Activated gamma-delta T cell (primary cell): Measurements from ENCODE around the gene AK2.

Experiments
- DNase-seq: peaks from one replicate; lab custom pipeline; 2025; lab: John Stamatoyannopoulos, UW

Gene AK2

DNA sequence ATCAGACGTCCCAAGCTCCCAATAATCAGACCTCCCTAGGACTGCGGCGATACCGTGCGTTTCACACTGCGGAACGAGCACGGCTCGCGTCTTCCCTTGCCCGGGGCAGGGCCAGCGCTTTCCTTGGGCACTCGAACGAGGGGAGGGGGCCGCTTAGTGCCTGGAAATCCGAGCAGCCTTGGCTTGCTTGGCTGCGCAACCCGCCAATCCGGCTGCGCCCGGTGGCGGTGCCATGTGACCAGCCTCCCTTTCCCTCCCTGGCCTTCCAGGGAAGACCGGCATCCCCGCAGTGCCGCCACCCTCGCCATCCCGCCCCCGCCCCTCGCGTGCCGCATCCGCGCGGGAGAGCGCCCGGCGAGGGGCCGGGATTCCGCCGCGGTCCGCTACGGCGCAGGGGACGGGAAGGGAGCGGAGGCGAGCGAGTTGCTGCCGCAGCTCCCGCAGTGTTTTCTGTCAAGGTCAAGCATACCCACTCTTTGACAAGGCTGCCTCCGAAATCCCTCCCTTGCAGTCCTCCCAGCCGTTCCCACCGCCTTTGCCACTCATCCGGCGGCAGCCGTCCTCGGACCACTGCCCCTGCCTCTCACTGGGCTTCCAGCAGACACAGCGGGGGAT, 63.8 kb downstream of the AK2 start:
- DNase-seq, result no peak

DNA sequence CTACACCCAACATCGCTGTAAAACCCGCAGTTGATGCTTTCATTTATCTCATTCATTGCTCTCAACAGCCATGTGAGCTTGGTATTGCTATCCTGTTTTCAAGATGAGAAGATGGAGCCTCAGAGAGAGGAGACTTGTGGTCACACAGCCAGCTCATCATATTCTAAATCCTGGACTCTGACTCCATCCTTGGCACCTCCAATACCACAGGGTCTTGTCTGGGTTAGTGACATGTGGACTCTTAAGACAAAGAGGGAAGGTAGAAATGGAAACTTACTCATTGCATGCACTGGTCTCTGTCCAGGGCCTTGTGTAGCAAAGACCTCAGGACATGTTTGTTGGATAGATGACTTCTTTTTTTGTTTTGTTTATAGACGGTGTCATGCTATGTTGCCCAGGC, 65.1 kb downstream of the AK2 start:
- no peak for DNase-seq

DNA sequence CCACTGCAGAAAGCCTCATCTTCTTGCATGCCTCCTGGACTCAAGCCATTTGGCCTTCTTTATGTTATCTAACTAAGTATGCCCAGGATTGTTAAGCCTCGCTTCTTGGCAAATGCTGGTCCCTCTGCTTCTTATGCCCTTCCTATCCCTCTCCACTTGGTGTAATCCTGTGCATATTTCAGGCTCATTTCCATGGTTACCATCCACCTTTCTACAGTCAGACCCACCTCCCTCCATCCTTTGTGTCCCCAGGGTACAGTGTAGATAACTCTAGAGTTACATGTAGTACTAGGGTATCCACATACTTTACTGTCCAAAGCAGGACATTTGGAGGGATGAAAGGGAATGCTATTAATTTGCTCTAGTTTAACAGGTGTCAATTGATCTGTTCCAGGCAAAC, 65.5 kb downstream of the AK2 start:
- no peak for DNase-seq

DNA sequence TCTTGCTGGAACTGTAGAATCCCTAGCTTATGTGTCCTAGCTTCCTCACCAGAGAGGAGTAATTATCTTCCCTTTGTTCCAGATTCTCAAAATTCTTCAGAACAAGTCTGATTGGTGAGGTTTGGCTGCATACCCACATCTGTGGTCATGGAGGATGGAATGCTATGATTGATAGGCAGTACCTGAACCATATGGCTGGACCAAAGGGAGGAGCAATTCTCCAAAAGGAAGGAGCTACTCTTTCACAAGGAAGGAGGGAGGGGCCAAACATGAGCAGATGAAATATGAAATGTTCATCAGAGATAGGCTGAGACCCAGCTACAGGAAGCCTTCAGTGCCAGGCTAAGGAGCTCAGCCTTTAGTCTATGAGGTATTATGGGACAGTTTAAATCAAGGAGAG, 67.1 kb downstream of the AK2 start:
- no peak for DNase-seq

DNA sequence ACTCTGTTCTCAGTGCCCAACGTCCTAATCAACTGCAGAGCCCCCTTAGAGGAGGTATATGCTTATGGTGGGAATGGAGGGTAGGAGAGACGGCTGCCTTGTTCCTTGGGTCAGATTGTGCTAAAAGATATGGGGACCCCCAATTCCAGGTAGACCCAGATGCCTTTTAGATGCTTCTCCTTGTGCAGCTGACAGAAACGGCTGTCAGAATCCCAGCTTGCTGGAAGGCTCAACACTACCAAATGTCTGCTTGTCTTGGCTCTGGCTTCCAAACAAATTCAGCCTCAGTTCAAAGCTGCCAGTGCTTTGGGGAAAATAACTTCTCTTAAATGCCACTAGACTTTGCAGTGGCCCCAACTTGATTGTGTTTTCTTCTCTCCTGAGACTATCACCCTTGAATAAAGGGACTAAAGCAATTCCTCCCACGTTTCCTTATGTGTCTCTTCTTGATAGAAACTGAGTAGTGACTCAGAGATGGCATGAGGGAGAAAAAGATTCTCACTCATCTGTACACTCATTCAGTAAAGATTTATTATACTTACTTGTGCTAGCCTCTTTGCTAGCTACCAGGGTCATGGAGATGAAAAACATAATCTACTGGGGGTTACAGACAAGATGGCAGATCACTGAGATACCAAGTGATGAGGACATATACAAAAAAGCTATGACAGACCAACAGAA, 68.7 kb downstream of the AK2 start:
- no peak for DNase-seq

DNA sequence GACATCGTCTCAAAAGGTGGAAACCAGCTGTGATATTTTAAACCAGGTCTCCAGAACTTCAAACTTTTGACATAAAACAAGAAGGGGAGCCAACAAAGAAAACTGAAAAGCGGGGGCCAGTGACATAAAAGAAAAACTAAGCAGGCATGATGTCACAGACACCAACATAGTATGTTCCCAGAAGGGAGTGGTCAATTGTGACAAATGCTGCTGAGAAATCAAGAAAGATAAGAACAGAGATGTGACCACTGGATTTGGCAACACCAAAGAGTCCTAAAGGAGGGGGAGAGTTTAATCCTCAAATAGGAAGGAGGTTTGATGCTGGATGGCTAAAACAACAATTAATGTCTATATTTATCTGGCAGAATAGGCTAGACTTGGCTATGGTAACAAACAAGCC, 69.8 kb downstream of the AK2 start:
- DNase-seq, result no peak

DNA sequence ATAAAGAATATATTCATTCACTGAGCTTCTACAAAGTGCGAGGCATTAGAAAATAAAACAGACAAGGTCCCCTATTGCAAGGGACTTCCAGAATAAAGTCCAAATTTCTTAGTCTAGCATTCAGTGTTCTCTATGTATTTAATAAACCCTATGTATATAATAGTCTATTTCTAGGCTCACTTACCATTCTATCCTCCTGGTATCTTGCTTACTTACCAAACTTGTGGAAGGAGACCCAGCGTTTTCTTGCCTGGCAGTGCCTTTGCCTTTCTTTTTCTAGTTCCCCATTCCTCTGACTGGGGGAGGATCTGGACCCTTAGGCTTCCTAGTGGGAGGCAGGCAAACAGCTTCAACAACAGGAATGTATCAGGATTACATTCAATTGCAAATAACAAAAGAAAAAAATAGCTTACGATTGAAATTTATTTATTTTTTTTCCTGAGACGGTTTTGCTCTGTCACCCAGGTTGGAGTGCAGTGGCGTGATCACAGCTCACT, 71.4 kb downstream of the AK2 start:
- no peak for DNase-seq

DNA sequence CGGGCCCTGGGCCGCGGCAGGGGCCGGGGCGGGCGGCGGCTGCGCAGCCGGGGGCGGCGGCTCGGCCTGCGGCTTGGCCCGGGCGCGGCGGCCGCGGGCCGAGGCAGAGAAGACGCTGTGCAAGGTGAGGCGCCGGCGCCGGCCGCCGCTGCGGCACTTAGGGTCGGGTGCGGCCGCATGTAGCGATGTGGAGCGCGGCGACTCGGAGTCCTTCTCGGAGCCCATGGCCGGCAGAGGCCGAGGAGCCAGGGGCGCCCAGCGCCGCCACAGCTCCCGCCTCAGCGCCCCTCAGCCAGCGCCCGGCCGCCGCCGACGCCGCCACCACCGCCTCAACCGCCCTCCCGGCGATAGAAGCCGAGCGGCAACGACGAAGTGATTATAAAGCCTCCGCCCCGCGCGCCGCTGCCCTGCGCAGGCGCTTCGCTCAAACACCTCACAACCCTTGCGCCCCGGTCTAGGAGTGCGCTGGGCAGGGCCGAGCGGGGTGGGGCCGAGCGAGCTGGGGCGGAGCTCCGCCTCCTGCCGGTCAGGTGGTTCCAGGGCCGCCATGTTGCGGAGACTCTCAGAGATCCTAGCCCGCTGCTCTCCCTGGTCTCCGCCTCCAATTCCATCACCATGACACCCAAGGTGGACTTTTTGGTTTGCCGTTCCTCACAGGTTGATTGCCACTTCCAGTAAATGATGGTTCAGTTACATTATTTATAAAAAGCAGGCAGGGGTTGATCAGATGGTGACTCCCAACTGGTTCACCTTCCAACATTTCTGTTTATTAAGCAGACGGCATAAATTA, 72.0 kb downstream of the AK2 start, which contains the start of gene RNF19B:
Gene RNF19B (minus strand): TSS at position 349 of the 790 bp plus-strand sequence. CDS start 124 bp downstream, at position 225.
- peak; percentile 91 for DNase-seq

DNA sequence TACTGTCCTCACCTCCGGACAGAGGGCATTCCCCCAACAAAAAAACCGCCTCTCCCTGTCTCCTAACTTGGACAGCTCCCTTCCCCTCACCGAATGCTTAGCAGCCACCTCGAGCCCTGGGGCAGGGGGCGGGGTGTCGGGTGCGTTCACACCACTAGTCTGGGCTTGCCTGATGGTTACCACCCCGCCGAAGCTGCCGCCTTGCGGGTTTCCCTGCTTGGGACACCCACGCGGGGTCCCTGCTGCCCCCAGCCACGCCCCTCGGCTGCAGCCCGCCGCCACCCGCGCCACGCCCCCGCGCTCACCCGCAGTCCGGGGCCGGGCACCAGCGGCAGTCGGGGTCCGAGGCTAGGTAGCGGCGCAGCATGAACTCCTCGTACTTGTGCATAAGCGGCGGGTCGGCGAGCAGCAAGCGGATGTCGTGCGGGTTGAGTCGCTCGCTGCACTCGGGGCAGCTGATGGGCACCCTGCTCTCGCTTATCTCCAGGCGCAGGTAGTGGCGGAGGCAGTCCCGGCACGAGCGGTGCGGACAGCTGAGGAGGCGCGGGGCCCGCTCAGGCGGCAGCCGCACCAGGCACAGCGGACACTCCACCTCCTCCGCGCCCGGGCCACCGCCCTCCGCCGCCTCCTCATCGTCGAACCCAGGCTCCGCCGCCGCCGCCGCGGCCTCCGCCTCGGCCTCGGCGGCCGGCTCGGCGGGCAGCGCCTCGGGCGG, 72.8 kb downstream of the AK2 start:
- peak; percentile 62 for DNase-seq

DNA sequence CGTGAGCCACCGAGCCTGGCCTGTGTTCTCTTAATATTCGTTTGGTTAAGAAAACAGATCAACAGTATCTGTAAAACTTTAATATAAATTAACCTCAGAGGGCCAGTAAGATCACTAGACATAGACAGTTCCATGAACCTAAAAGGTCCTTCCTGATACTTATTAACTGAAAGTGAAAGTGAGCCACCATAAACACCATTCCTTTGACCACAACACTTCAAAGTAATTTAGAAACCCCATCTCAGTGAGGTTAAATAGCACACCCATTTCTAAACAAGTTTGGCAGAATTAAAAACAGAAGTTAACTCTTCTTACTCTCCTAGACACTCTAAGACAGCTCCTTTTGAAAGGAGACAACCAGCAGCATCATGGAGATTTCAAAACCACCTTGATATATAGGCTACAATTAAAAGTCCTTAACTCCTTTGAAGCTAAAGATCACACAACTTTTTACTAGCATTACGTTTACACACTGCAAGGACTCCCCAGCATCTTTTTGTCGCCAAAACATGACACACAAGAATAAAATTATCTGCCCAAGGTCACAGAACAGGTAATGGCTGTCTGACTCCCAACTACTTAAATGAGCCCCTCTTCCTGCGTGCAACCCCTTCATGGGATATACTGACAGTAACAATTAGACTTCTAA, 74.3 kb downstream of the AK2 start:
- no peak for DNase-seq

DNA sequence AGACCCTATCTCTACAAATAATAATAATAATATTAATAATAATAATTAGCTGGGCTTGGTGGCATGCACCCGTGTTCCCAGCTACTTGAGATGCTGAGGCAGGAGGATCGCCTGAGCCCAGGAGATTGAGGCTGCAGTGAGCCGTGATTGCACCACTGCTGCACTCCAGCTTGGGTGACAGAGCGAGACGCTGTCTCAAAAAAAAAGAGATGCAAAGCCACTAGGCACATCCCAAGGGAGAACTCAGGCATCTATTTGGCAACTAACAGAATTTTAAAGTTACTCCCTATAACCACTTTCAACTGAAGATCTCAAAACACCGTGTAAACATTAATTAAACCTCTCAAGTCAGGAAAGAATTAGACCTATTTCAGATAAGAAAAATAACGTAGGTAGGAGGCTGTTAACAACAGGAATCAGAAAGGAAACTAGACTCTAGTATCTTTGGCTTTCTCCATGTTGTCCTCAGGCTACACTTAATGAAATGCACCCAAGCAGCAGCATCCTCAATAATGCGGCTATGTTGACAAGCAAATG, 75.8 kb downstream of the AK2 start:
- DNase-seq, result no peak

DNA sequence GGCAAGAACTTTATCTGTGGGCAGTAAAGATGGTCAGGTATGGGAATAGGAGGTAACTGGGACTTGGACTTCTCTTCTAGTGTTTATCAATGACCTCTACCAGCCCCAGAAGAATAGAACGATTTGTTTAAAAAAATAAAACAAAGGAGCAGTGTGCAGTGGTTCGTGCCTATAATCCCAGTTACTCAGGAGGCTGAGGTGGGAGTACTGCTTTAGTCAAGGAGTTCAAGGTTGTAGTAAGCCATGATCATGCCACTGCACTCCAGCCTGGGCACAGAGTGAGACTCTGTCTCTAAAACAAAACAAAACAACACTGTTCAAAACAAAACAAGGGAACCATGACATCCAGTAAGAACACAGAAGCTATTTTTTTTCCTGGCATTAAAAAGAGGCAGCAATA, 76.3 kb downstream of the AK2 start:
- DNase-seq, result no peak

DNA sequence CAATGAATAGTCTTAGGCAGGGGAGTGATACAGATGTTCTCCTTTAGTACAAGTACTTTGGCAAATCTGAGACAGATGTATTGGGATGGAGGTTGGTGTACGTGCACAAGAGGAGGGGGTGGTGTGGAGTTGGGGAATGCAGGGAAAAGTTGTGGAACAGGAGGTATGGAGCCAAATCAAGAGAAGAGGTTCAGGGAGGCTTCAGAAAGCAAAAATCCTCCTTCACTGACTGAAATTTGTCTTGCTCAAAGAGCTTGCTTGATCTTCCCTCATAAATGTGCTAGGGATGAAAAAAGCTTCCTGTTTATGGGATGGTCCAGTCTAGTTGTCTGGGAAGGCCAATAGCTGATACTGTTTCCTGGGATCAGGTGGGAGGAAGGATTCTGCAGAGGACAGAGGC, 77.9 kb downstream of the AK2 start:
- DNase-seq, result no peak
